Measurements from ENCODE around the gene MYO7A.

GRCh38 chr11:77212314-77213007 lies 84.4 kb downstream of the MYO7A start:
- TF ChIP-seq CTCF (IDR thresholded peaks at IDR 0.05) (no peak), POLR2A (IDR thresholded peaks at IDR 0.05) (no peak)
